HepG2 (cell line): ENCODE data around the gene IQCE. TPM values are rescaled to one million over a fixed set of nuclear protein-coding genes. Genes with fewer than 3 reads are reported as not detected.

Source experiments
- ARNTL ChIP-seq: sonication (generic); formaldehyde crosslinking; IDR thresholded peaks from 2 replicates; pipeline ENCODE4 v1.4.0; 2020; ENCODE audit warnings: mild to moderate bottlenecking, missing genetic modification reagents
- EED ChIP-seq: sonication (generic); formaldehyde crosslinking; IDR thresholded peaks from 2 replicates; pipeline ENCODE4 v1.5.0; 2020; ENCODE audit warnings: mild to moderate bottlenecking, missing genetic modification reagents
- FOXC1 ChIP-seq: sonication (generic); formaldehyde crosslinking; IDR thresholded peaks from 2 replicates; pipeline ENCODE4 v1.8.0; 2022; ENCODE audit warnings: mild to moderate bottlenecking, missing genetic modification reagents, borderline replicate concordance
- GABPB1 ChIP-seq: IDR thresholded peaks from 2 replicates; pipeline ENCODE4 v1.6.1; 2016; ENCODE audit warnings: mild to moderate bottlenecking, missing genetic modification reagents, moderate library complexity, missing compliant biosample characterization
- HDAC2 ChIP-seq: sonication (generic); formaldehyde crosslinking; IDR thresholded peaks from 2 replicates; pipeline ENCODE4 v1.4.0; 2020; ENCODE audit warnings: missing genetic modification reagents
- HMG20B ChIP-seq: conservative IDR thresholded peaks from 2 replicates; pipeline ENCODE4 v1.6.1; 2016; ENCODE audit warnings: missing genetic modification reagents, missing compliant biosample characterization
- HNRNPK ChIP-seq: fragments of 200-400 bp; formaldehyde crosslinking; IDR thresholded peaks from 2 replicates; pipeline ENCODE4 v1.6.1; 2018; ENCODE audit warnings: low read length, low read depth, moderate library complexity, mild to moderate bottlenecking; ENCODE audit not compliant: poor library complexity, severe bottlenecking
- PHB2 ChIP-seq: fragments of 450-650 bp; IDR thresholded peaks from 2 replicates; pipeline ENCODE4 v1.6.1; 2018; ENCODE audit not compliant: partially characterized antibody
- STAG1 ChIP-seq: sonication (generic); formaldehyde crosslinking; IDR thresholded peaks from 2 replicates; pipeline ENCODE4 v1.4.0; 2020; ENCODE audit warnings: missing genetic modification reagents
- TRIM24 ChIP-seq: sonication (generic); formaldehyde crosslinking; IDR thresholded peaks from 2 replicates; pipeline ENCODE4 v1.8.0; 2022; ENCODE audit warnings: mild to moderate bottlenecking, missing genetic modification reagents
- ZBTB7B ChIP-seq: sonication (generic); formaldehyde crosslinking; IDR thresholded peaks from 2 replicates; pipeline ENCODE4 v1.4.0; 2020; ENCODE audit warnings: missing genetic modification reagents
- ZFP37 ChIP-seq: sonication (generic); formaldehyde crosslinking; IDR thresholded peaks from 2 replicates; pipeline ENCODE4 v1.4.0; 2020; ENCODE audit warnings: missing genetic modification reagents, borderline replicate concordance
- ZKSCAN8 ChIP-seq: IDR thresholded peaks from 2 replicates; pipeline ENCODE4 v1.6.1; 2016; ENCODE audit warnings: borderline replicate concordance, missing genetic modification reagents, missing compliant biosample characterization
- ZNF333 ChIP-seq: sonication (generic); formaldehyde crosslinking; IDR thresholded peaks from 2 replicates; pipeline ENCODE4 v1.4.0; 2020; ENCODE audit warnings: mild to moderate bottlenecking, missing genetic modification reagents, borderline replicate concordance
- ZNF33A ChIP-seq: sonication (generic); formaldehyde crosslinking; IDR thresholded peaks from 2 replicates; pipeline ENCODE4 v1.5.1; 2020; ENCODE audit warnings: missing genetic modification reagents, mild to moderate bottlenecking, moderate library complexity, borderline replicate concordance
- ZNF549 ChIP-seq: sonication (generic); formaldehyde crosslinking; IDR thresholded peaks from 2 replicates; pipeline ENCODE4 v1.5.0; 2020; ENCODE audit warnings: missing genetic modification reagents
- ZNF674 ChIP-seq: sonication (generic); formaldehyde crosslinking; IDR thresholded peaks from 2 replicates; pipeline ENCODE4 v1.5.0; 2020; ENCODE audit warnings: low read depth, mild to moderate bottlenecking, missing genetic modification reagents
- ZNF703 ChIP-seq: sonication (generic); formaldehyde crosslinking; IDR thresholded peaks from 2 replicates; pipeline ENCODE4 v1.5.1; 2020; ENCODE audit warnings: missing genetic modification reagents, mild to moderate bottlenecking, moderate library complexity, borderline replicate concordance
- ZNF749 ChIP-seq: sonication (generic); formaldehyde crosslinking; IDR thresholded peaks from 2 replicates; pipeline ENCODE4 v1.8.0; 2022; ENCODE audit warnings: mild to moderate bottlenecking, missing genetic modification reagents, moderate library complexity, borderline replicate concordance
- ZZZ3 ChIP-seq: sonication (generic); formaldehyde crosslinking; IDR thresholded peaks from 2 replicates; pipeline ENCODE4 v1.4.0; 2020; ENCODE audit warnings: missing genetic modification reagents, mild to moderate bottlenecking, borderline replicate concordance
- polyA plus RNA-seq, 8 experiments: library from polyadenylated mRNA; depleted of rRNA in 3 of 8; stranded (reverse) in 7 of 8; unstranded in 1 of 8; fragments of >200 nt; fragmentation: Illumina TruSeq in 4 of 8; extraction: Trizol in 4 of 8; gene quantifications; 2 replicates each; pipeline versions ENCODE4 v1.2.1 to v1.2.3, GENCODE V29; 2011 to 2016; ENCODE audit warnings: low read depth in 4 of 8, missing spikeins in 1 of 8, mixed read lengths in 1 of 8; ENCODE audit not compliant: insufficient read depth in 1 of 8
- total RNA-seq, 5 experiments: library from RNA; depleted of rRNA; stranded (reverse); fragments of >200 nt; fragmentation: Illumina TruSeq; extraction: Trizol; gene quantifications; 2 replicates each; pipeline ENCODE4 v1.2.3, GENCODE V29; 2016; ENCODE audit warnings: low read depth in 1 of 5
- TF ChIP-seq, protein P1 (sequence below), 2 experiments: IDR thresholded peaks; 2 replicates each; pipeline ENCODE4 v1.6.1; 2011 to 2012; ENCODE audit warnings: low read length in 2 of 2, borderline replicate concordance in 1 of 2, low read depth in 1 of 2, mild to moderate bottlenecking in 1 of 2, moderate library complexity in 1 of 2
- TF ChIP-seq, protein P2 (sequence below): sonication (generic); formaldehyde crosslinking; IDR thresholded peaks from 2 replicates; pipeline ENCODE4 v1.4.0; 2020; ENCODE audit warnings: missing genetic modification reagents
- TF ChIP-seq, protein P3 (sequence below): sonication (generic); formaldehyde crosslinking; IDR thresholded peaks from 2 replicates; pipeline ENCODE4 v1.9.0; 2021; ENCODE audit warnings: missing genetic modification reagents, borderline replicate concordance

IQCE gene
- total and polyA plus RNA-seq, 2 of the 13 experiments (the other 11 are each of a cell fraction or from before 2014, with no cell fraction given), result 1.5 to 2.5 TPM

DNA sequence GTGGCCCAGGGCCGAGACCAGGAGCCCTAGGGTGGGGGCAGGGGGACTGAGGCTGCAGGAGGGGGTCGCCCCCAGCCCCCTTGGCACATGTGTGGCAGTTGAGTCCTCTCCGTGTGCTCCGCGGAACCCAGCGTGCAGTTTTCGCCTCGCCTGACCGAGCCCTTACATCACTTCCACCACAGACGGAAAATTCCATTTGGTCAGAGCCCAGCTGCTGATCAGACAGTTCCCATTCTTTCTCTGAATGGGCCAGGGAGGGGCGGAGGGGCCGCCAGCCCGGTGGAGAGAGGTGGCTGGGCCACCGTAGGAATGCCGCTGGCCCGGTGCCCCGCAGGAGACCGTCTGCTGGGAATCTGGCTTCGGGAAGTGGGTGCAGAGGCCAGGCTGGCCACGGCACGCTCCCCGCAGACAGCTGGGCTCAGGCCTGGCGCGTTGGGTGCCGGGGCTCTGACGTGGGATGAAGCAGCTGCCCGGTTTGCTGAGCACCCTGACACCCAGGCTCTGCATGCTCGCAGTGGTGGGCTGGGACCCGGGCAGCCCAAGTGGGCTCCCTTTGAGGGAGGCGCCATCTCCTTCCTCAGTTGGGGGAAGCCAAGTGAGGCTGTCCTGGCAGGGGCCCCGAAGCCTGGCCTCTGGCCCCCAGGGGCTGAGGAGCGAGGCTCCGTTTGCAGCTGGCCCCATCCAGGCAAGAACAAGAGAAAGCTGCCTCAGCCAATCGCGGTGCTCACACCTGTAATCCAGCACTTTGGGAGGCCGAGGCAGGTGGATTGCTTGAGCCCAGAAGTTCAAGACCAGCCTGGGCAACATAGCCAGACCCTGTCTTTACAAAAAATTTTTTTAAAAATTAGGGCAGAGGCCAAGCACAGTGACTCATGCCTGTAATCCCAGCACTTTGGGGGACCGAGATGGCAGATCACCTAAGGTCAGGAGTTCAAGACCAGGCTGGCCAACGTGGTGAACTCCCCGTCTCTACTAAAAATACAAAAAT lies 82.9 kb downstream of the IQCE start (continued):
- TF ChIP-seq HMG20B (CRISPR knock-in tag), result no peak
- TF ChIP-seq ZKSCAN8 (CRISPR knock-in tag), result no peak
- TF ChIP-seq, protein P1, sequence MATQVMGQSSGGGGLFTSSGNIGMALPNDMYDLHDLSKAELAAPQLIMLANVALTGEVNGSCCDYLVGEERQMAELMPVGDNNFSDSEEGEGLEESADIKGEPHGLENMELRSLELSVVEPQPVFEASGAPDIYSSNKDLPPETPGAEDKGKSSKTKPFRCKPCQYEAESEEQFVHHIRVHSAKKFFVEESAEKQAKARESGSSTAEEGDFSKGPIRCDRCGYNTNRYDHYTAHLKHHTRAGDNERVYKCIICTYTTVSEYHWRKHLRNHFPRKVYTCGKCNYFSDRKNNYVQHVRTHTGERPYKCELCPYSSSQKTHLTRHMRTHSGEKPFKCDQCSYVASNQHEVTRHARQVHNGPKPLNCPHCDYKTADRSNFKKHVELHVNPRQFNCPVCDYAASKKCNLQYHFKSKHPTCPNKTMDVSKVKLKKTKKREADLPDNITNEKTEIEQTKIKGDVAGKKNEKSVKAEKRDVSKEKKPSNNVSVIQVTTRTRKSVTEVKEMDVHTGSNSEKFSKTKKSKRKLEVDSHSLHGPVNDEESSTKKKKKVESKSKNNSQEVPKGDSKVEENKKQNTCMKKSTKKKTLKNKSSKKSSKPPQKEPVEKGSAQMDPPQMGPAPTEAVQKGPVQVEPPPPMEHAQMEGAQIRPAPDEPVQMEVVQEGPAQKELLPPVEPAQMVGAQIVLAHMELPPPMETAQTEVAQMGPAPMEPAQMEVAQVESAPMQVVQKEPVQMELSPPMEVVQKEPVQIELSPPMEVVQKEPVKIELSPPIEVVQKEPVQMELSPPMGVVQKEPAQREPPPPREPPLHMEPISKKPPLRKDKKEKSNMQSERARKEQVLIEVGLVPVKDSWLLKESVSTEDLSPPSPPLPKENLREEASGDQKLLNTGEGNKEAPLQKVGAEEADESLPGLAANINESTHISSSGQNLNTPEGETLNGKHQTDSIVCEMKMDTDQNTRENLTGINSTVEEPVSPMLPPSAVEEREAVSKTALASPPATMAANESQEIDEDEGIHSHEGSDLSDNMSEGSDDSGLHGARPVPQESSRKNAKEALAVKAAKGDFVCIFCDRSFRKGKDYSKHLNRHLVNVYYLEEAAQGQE (IDR thresholded peaks at IDR 0.05; ENCODE audit: borderline replicate concordance in 1 of 2, low read depth in 1 of 2, low read length in 2 of 2), result no peak; a peak in 1 of 4 replicates
- no peak for TF ChIP-seq TRIM24 (CRISPR knock-in tag)
- no peak for TF ChIP-seq ZNF674 (CRISPR knock-in tag)
- no peak for TF ChIP-seq HNRNPK
- peak; percentile 70 for TF ChIP-seq GABPB1
- TF ChIP-seq ZNF333 (CRISPR knock-in tag), result 0 out of 2 replicates have a peak, but pooled peaks have one; percentile 40
- no peak for TF ChIP-seq ZNF549 (CRISPR knock-in tag)
- TF ChIP-seq PHB2, result no peak
- no peak for TF ChIP-seq ARNTL (CRISPR knock-in tag)
- peak; percentile 50; the same call in 1 of the 2 replicates for TF ChIP-seq HDAC2 (CRISPR knock-in tag)
- no peak for TF ChIP-seq ZZZ3
- no peak for TF ChIP-seq EED (CRISPR knock-in tag)
- peak; percentile 30; the same call in 1 of the 2 replicates for TF ChIP-seq STAG1 (CRISPR knock-in tag)
- TF ChIP-seq, protein P2, sequence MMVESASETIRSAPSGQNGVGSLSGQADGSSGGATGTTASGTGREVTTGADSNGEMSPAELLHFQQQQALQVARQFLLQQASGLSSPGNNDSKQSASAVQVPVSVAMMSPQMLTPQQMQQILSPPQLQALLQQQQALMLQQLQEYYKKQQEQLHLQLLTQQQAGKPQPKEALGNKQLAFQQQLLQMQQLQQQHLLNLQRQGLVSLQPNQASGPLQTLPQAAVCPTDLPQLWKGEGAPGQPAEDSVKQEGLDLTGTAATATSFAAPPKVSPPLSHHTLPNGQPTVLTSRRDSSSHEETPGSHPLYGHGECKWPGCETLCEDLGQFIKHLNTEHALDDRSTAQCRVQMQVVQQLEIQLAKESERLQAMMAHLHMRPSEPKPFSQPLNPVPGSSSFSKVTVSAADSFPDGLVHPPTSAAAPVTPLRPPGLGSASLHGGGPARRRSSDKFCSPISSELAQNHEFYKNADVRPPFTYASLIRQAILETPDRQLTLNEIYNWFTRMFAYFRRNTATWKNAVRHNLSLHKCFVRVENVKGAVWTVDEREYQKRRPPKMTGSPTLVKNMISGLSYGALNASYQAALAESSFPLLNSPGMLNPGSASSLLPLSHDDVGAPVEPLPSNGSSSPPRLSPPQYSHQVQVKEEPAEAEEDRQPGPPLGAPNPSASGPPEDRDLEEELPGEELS (CRISPR knock-in tag), result no peak
- TF ChIP-seq, protein P3, sequence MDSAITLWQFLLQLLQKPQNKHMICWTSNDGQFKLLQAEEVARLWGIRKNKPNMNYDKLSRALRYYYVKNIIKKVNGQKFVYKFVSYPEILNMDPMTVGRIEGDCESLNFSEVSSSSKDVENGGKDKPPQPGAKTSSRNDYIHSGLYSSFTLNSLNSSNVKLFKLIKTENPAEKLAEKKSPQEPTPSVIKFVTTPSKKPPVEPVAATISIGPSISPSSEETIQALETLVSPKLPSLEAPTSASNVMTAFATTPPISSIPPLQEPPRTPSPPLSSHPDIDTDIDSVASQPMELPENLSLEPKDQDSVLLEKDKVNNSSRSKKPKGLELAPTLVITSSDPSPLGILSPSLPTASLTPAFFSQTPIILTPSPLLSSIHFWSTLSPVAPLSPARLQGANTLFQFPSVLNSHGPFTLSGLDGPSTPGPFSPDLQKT (CRISPR knock-in tag), result no peak
- peak; percentile 64; the same call in 1 of the 2 replicates for TF ChIP-seq ZBTB7B
- no peak for TF ChIP-seq ZNF749 (CRISPR knock-in tag)
- no peak for TF ChIP-seq ZFP37 (CRISPR knock-in tag)
- TF ChIP-seq FOXC1 (CRISPR knock-in tag), result no peak
- TF ChIP-seq ZNF703 (CRISPR knock-in tag), result no peak
- TF ChIP-seq ZNF33A, result no peak
